ENCODE results near the gene AP2A2.
"Not testable (repeated sequence)": the region's sequence is repeated elsewhere in the genome, so short reads cannot be mapped to it uniquely, and the experiment has no call there.

AP2A2 gene

DNA sequence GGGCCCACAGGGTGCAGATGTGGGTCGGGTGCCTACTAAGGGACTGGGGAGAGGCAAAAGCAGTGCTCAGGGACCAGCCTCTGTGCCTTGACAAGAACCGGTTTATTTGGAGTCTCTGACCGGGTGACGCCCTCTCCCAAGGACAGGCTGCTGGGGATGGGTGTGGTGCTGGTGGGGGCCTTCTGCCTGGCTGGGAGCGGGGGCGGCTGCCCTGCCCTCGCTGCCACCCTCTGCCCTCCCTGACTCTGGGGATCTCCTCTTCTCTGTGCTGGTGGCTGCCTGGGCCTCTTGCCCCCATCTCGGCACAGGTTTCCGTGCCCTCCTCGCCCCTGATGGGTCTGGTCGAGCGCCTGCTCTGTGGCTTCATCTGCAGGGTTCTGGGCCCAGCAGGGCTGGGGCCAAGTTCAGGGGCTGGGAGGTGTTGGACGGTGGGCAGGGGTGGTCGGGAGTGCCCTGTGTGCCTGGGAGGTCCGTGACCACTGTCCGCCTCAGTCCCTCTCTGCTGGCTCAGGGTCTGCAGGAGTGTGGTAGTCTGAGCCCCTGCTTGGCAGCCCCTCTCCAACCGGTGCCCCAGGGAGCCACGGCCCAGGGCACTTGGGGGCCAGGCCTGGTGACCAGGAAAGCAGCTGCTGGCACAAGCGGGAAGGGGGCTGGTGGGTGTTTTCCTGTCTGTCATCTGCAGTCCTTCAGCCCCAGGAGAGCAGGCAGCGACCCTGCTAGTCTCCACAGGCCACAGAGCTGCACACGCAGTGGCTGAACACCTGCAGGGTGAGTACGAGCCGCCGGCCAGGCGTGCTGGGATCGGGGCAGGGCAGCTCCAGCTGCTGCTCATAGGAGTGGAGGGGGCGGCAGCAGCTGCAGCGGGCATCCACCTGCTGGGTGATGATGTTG, 87.3 kb downstream of the AP2A2 start:
- TF ChIP-seq, protein P1, sequence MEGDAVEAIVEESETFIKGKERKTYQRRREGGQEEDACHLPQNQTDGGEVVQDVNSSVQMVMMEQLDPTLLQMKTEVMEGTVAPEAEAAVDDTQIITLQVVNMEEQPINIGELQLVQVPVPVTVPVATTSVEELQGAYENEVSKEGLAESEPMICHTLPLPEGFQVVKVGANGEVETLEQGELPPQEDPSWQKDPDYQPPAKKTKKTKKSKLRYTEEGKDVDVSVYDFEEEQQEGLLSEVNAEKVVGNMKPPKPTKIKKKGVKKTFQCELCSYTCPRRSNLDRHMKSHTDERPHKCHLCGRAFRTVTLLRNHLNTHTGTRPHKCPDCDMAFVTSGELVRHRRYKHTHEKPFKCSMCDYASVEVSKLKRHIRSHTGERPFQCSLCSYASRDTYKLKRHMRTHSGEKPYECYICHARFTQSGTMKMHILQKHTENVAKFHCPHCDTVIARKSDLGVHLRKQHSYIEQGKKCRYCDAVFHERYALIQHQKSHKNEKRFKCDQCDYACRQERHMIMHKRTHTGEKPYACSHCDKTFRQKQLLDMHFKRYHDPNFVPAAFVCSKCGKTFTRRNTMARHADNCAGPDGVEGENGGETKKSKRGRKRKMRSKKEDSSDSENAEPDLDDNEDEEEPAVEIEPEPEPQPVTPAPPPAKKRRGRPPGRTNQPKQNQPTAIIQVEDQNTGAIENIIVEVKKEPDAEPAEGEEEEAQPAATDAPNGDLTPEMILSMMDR (IDR thresholded peaks at IDR 0.05; ENCODE audit: low read depth, low read length, missing control alignments) = no peak
- DNase-seq (ENCODE audit: low read depth) = no peak
- in situ Hi-C loops (cut with HindIII; ENCODE audit: low sequenced_read_pairs) = no loop called here
- no peak overlapping the region for H3K4me3 ChIP-seq (ENCODE audit: low read depth, low read length)

GRCh38 chr11:1013631-1013935, 87.9 kb downstream of the AP2A2 start:
- no peak overlapping the region for H3K4me3 ChIP-seq (ENCODE audit: low read depth, low read length)
- TF ChIP-seq, protein P1 (IDR thresholded peaks at IDR 0.05; ENCODE audit: low read depth, low read length, missing control alignments) = no peak
- in situ Hi-C loops (cut with HindIII; ENCODE audit: low sequenced_read_pairs) = no loop called here
- no peak for DNase-seq (ENCODE audit: low read depth)

GRCh38 chr11:1014276-1014675, 88.6 kb downstream of the AP2A2 start:
- no peak for DNase-seq (ENCODE audit: low read depth)
- no peak overlapping the region for H3K4me3 ChIP-seq (ENCODE audit: low read depth, low read length)
- in situ Hi-C loops (cut with HindIII; ENCODE audit: low sequenced_read_pairs) = no loop called here
- TF ChIP-seq, protein P1 (IDR thresholded peaks at IDR 0.05; ENCODE audit: low read depth, low read length, missing control alignments) = no peak

DNA sequence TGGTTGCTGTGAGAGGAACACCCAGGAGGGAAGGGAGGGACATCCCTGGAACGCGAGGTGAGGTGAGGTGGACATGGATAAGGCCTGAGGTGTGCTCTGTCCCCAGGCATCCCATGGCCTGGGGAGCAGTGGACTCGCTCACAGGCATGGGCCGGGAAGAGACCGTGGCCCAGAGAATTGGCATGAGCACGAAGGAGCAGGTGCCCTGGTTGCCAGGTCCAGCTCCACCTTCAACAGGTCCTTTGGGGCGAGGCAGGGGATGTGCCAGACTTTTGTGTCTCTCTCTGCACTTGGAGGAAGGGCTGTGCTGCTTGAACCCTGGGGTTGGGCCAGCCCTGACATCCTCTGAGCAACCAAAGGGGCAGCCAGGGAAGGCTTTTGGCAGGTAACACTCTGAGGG, 89.4 kb downstream of the AP2A2 start:
- DNase-seq (ENCODE audit: low read depth) = no peak
- H3K4me3 ChIP-seq (ENCODE audit: low read depth, low read length) = no peak overlapping the region
- in situ Hi-C loops (cut with HindIII; ENCODE audit: low sequenced_read_pairs) = no loop called here
- TF ChIP-seq, protein P1 (IDR thresholded peaks at IDR 0.05; ENCODE audit: low read depth, low read length, missing control alignments) = no peak

- TF ChIP-seq, protein P1 (IDR thresholded peaks at IDR 0.05; ENCODE audit: low read depth, low read length, missing control alignments) = no peak
- no peak for DNase-seq (ENCODE audit: low read depth)
- H3K4me3 ChIP-seq (ENCODE audit: low read depth, low read length) = no peak overlapping the region
- in situ Hi-C loops (cut with HindIII; ENCODE audit: low sequenced_read_pairs) = no loop called here
Measured at GRCh38 chr11:1015826-1016545, 90.3 kb downstream of the AP2A2 start.

DNA sequence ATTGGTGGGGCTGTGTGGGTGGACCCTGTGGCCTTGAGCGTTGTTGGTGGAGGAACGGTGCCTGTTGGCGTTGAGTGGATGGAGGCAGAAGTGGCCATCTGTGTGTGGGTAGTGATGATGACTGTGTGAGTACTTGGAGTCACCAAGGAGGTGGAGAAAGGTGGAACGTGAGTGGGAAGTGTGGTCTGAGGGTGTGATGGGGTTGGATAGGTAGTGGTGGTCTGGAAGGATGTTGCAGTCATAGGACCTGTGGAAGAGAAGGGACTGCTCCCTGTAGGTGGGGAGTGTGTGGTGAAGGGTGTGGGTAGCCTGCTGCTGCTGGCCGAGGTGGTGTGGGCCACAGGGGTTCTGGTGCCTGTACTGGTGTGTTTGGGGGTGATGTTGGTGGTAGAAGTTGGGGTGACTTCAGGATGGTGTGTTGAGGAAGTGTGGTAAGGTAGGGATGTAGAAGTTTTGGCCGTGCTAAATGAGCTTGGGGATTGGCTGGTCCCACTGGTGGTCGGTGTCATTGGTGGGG, 91.0 kb downstream of the AP2A2 start:
- DNase-seq (ENCODE audit: low read depth); in situ Hi-C loops (cut with HindIII; ENCODE audit: low sequenced_read_pairs); H3K4me3 ChIP-seq (ENCODE audit: low read depth, low read length): not testable (repeated sequence)

Measured in astrocyte of the cerebellum (primary cell).